ENCODE results near the gene ADAM11. TPM values are rescaled to one million over a fixed set of nuclear protein-coding genes. Genes with fewer than 3 reads are reported as not detected.
A peak's percentile ranks its signal among the peaks of the same experiment; 100 is the strongest.

Gene ADAM11
- total and polyA plus RNA-seq, 12 donors = 0.05 to 0.80 (median 0.32) TPM; not detected in 2

GRCh38 chr17:44781551-44782325 is 22.9 kb downstream of the ADAM11 start:
- H3K36me3 ChIP-seq (replicated peaks in 1 of 2) = no peaks in the 10 kb centered on the region
- no peak overlapping the region for H3K4me3 ChIP-seq
- peaks cover 0 to 5% of the 10 kb centered on the region in 2 donors for H3K4me1 ChIP-seq (replicated peaks in 1 of 2)
- no peaks in the 10 kb centered on the region for H3K9me3 ChIP-seq (replicated peaks in 1 of 3)
- TF ChIP-seq CTCF (IDR thresholded peaks at IDR 0.05) (no peak), POLR2A (IDR thresholded peaks at IDR 0.05) (no peak)
- DNase-seq = peak in 2 of 7 donors; percentile 14 to 42
- peaks cover 7% of the 10 kb centered on the region for H3K27me3 ChIP-seq
- 62 to 71% (median 66%) methylated on average over 10 to 17 of the region's 17 CpGs for WGBS, 4 donors
- intact Hi-C loops (cut with DNase I) = loop anchor here in 1 of 2 donors (2.0 kb wide), 1 partner anchor 83 kb away; no protein-coding TSS in a partner anchor
- peak overlapping the region in 1 of 5 donors; percentile 45 for H3K27ac ChIP-seq

- Histone ChIP-seq H3K4me1 (replicated peaks in 1 of 2) (peaks cover 0 to 5% of the 10 kb centered on the region in 2 donors), H3K27me3 (peaks cover 7% of the 10 kb centered on the region), H3K4me3 (no peak overlapping the region), H3K36me3 (replicated peaks in 1 of 2) (no peaks in the 10 kb centered on the region), H3K27ac (no peak overlapping the region), H3K9me3 (replicated peaks in 1 of 3) (no peaks in the 10 kb centered on the region)
- DNase-seq = no peak
- WGBS, 4 donors = 50 to 63% (median 55%) methylated on average over 10 to 11 of the region's 11 CpGs
- TF ChIP-seq CTCF (IDR thresholded peaks at IDR 0.05) (no peak), POLR2A (IDR thresholded peaks at IDR 0.05) (no peak)
- intact Hi-C loops (cut with DNase I) = no loop called here
These were observed 23.6 kb downstream of the ADAM11 start for GRCh38 chr17:44782326-44782850.

- Histone ChIP-seq H3K27me3 (no peaks in the 10 kb centered on the region), H3K27ac (no peak overlapping the region), H3K36me3 (replicated peaks in 1 of 2) (no peaks in the 10 kb centered on the region), H3K4me3 (no peak overlapping the region), H3K4me1 (replicated peaks in 1 of 2) (no peaks in the 10 kb centered on the region), H3K9me3 (replicated peaks in 1 of 3) (no peaks in the 10 kb centered on the region)
- 84 to 100% (median 88%) methylated on average over 1 to 7 of the region's 7 CpGs for WGBS, 4 donors
- no peak for TF ChIP-seq POLR2A (IDR thresholded peaks at IDR 0.05)
- TF ChIP-seq CTCF (IDR thresholded peaks at IDR 0.05) = no peak
- no peak for DNase-seq
- intact Hi-C loops (cut with DNase I) = no loop called here
These were observed 27.1 kb downstream of the ADAM11 start for GRCh38 chr17:44785921-44786320.

GRCh38 chr17:44786551-44787081 is 27.8 kb downstream of the ADAM11 start:
- no peak for DNase-seq
- TF ChIP-seq POLR2A (IDR thresholded peaks at IDR 0.05) (no peak), CTCF (IDR thresholded peaks at IDR 0.05) (no peak)
- H3K27ac ChIP-seq = no peak overlapping the region
- H3K36me3 ChIP-seq (replicated peaks in 1 of 2) = no peaks in the 10 kb centered on the region
- no peaks in the 10 kb centered on the region for H3K27me3 ChIP-seq
- no peak overlapping the region for H3K4me3 ChIP-seq
- intact Hi-C loops (cut with DNase I) = no loop called here
- H3K4me1 ChIP-seq (replicated peaks in 1 of 2) = no peaks in the 10 kb centered on the region
- H3K9me3 ChIP-seq (replicated peaks in 1 of 3) = no peaks in the 10 kb centered on the region
- WGBS, 4 donors = 36 to 74% (median 57%) methylated on average over 8 to 16 of the region's 16 CpGs

Data from adrenal gland (tissue), 12 donors.